GM12874 (cell line): ENCODE data around the gene DNAJB5.

Experiments
- CTCF ChIP-seq: IDR thresholded peaks from 2 replicates; pipeline ENCODE4 v1.5.1; 2011; ENCODE audit warnings: low read depth, mild to moderate bottlenecking, control low read depth, low read length, moderate library complexity; ENCODE audit not compliant: insufficient read depth

DNAJB5 gene

GRCh38 chr9:34993502-34994259 is 4.1 kb downstream of the DNAJB5 start:
- no peak for TF ChIP-seq CTCF

GRCh38 chr9:34994260-34994899 is 4.8 kb downstream of the DNAJB5 start:
- peak; percentile 59 for TF ChIP-seq CTCF

GRCh38 chr9:34994900-34995669 is 5.5 kb downstream of the DNAJB5 start:
- TF ChIP-seq CTCF, result no peak

GRCh38 chr9:34995670-34996060 is 6.1 kb downstream of the DNAJB5 start:
- no peak for TF ChIP-seq CTCF

GRCh38 chr9:34996181-34996904 is 6.8 kb downstream of the DNAJB5 start:
- TF ChIP-seq CTCF, result no peak

GRCh38 chr9:34996905-34997279 is 7.3 kb downstream of the DNAJB5 start:
- no peak for TF ChIP-seq CTCF

- no peak for TF ChIP-seq CTCF
Observed at GRCh38 chr9:34997379-34997781, 7.8 kb downstream of the DNAJB5 start.
